H1 (cell line): Measurements from ENCODE around the gene CYP39A1.

ENCODE experiments used
- KDM1A ChIP-seq: fragments of 200-600, 300-600 bp; sonication (generic); IDR thresholded peaks from 2 replicates; pipeline ENCODE4 v1.7.1; 2016; ENCODE audit warnings: mild to moderate bottlenecking, low read length, borderline replicate concordance
- POLR2A ChIP-seq, 2 experiments: IDR thresholded peaks; 1 replicate in 1 of 2; 2 replicates in 1 of 2; pipeline ENCODE4 v1.6.1; 2011; ENCODE audit warnings: low read depth in 2 of 2, low read length in 2 of 2, mild to moderate bottlenecking in 2 of 2; ENCODE audit errors: control extremely low read depth in 1 of 2

- TF ChIP-seq POLR2A (IDR thresholded peaks at IDR 0.05; ENCODE audit: control extremely low read depth in 1 of 2, low read depth in 2 of 2, low read length in 2 of 2) (no peak), KDM1A (no peak)
These were observed 22.9 kb downstream of the CYP39A1 start for GRCh38 chr6:46629691-46630090.
